ENCODE results near the gene PP2D1.
"Not testable (repeated sequence)": the region's sequence is repeated elsewhere in the genome, so short reads cannot be mapped to it uniquely, and the experiment has no call there.

The PP2D1 gene

GRCh38 chr3:20039765-20040547 lies 27.9 kb upstream of the PP2D1 start, which contains the start of gene KAT2B:
Gene KAT2B, plus strand, starts transcription at chr3:20040446. Its CDS starts 32 bp downstream, at chr3:20040478.
- peak; percentile 52 for TF ChIP-seq CTCF (IDR thresholded peaks at IDR 0.05; ENCODE audit: low read depth, low read length)
- peak within 1 kb of the TSS; percentile 75 for H3K4me3 ChIP-seq (ENCODE audit: low read depth, low read length)

- no peak for TF ChIP-seq CTCF (IDR thresholded peaks at IDR 0.05; ENCODE audit: low read depth, low read length)
- peak overlapping the region; percentile 75 for H3K4me3 ChIP-seq (ENCODE audit: low read depth, low read length)
Measured at GRCh38 chr3:20039466-20039764, 27.4 kb upstream of the PP2D1 start.

- TF ChIP-seq CTCF (IDR thresholded peaks at IDR 0.05; ENCODE audit: low read depth, low read length), result no peak
- peak overlapping the region; percentile 75 for H3K4me3 ChIP-seq (ENCODE audit: low read depth, low read length)
Measured at GRCh38 chr3:20038699-20039465, 26.8 kb upstream of the PP2D1 start.

- H3K4me3 ChIP-seq (ENCODE audit: low read depth, low read length), result no peak overlapping the region
- no peak for TF ChIP-seq CTCF (IDR thresholded peaks at IDR 0.05; ENCODE audit: low read depth, low read length)
Measured at GRCh38 chr3:20037255-20037996, 25.4 kb upstream of the PP2D1 start.

GRCh38 chr3:20035019-20035418 lies 23.0 kb upstream of the PP2D1 start:
- TF ChIP-seq CTCF (IDR thresholded peaks at IDR 0.05; ENCODE audit: low read depth, low read length), result no peak
- no peak overlapping the region for H3K4me3 ChIP-seq (ENCODE audit: low read depth, low read length)

- not testable (repeated sequence) for H3K4me3 ChIP-seq (ENCODE audit: low read depth, low read length)
Measured at GRCh38 chr3:20031939-20032338, 19.9 kb upstream of the PP2D1 start.

- TF ChIP-seq CTCF (IDR thresholded peaks at IDR 0.05; ENCODE audit: low read depth, low read length), result no peak
Measured at GRCh38 chr3:20028905-20029331, 16.9 kb upstream of the PP2D1 start.

More at GRCh38 chr3:20028905-20029331, 16.9 kb upstream of the PP2D1 start:
- H3K4me3 ChIP-seq (ENCODE audit: low read depth, low read length), result no peak overlapping the region
